HEK293 (cell line): ENCODE data around the gene S1PR1.
A peak's percentile ranks its signal among the peaks of the same experiment; 100 is the strongest.

Experiments used
- CTCF ChIA-PET: fragments of 350-600 bp; formaldehyde crosslinking; extraction: SDS; loops from one replicate; lab custom pipeline; 2021; ENCODE audit warnings: antibody characterized with exemption; lab: Yijun Ruan, JAX
- POLR2A ChIA-PET: fragments of 300-600 bp; formaldehyde crosslinking; extraction: SDS; loops from one replicate; lab custom pipeline; 2020; ENCODE audit warnings: antibody characterized with exemption, inconsistent platforms; lab: Yijun Ruan, JAX
- H3K27ac ChIP-seq: fragments of 200-500 bp; sonication (Bioruptor generic); 2 replicates; pipeline ENCODE4 v1.5.1; 2014; ENCODE audit warnings: low read depth, low read length, control low read depth, inconsistent platforms; ENCODE audit errors: extremely low read depth
- H3K36me3 ChIP-seq, 2 experiments: fragments of 200-500 bp in 1 of 2; sonication (Bioruptor generic) in 1 of 2; 1 replicate in 1 of 2; 2 replicates in 1 of 2; pipeline ENCODE4 v1.5.1; 2014 to 2017; ENCODE audit warnings: inconsistent platforms in 2 of 2, low read length in 2 of 2; ENCODE audit not compliant: control insufficient read depth in 2 of 2, insufficient read depth in 1 of 2
- H3K4me1 ChIP-seq: fragments of 200-500 bp; sonication (Bioruptor generic); 2 replicates; pipeline ENCODE4 v1.5.1; 2014; ENCODE audit warnings: mild to moderate bottlenecking, low read length, inconsistent platforms; ENCODE audit not compliant: control insufficient read depth, insufficient read depth
- H3K4me3 ChIP-seq: 2 replicates; pipeline ENCODE4 v1.5.1; 2011; ENCODE audit warnings: low read depth, mild to moderate bottlenecking, control low read depth, low read length, moderate library complexity
- H3K9me3 ChIP-seq: fragments of 200-500 bp; sonication (Bioruptor generic); 2 replicates; pipeline ENCODE4 v1.5.1; 2014; ENCODE audit warnings: low read depth, low read length, inconsistent platforms; ENCODE audit not compliant: control insufficient read depth, insufficient read depth
- HOXD13 ChIP-seq: sonication (generic); formaldehyde crosslinking; IDR thresholded peaks from 2 replicates; pipeline ENCODE4 v1.8.0; 2022; ENCODE audit warnings: missing genetic modification reagents, borderline replicate concordance
- KLF1 ChIP-seq: fragments of 450-650 bp; formaldehyde crosslinking; IDR thresholded peaks from 2 replicates; pipeline ENCODE4 v1.5.1; 2016; ENCODE audit warnings: missing biosample characterization, missing genetic modification characterization
- OSR2 ChIP-seq: fragments of 450-650 bp; formaldehyde crosslinking; IDR thresholded peaks from 2 replicates; pipeline ENCODE4 v1.5.1; 2016; ENCODE audit warnings: missing biosample characterization, missing genetic modification characterization
- PRDM1 ChIP-seq: fragments of 450-650 bp; formaldehyde crosslinking; IDR thresholded peaks from 2 replicates; pipeline ENCODE4; 2016; ENCODE audit warnings: missing biosample characterization, missing genetic modification characterization
- PRDM4 ChIP-seq: fragments of 450-650 bp; formaldehyde crosslinking; IDR thresholded peaks from 2 replicates; pipeline ENCODE4 v1.5.1; 2017; ENCODE audit warnings: missing biosample characterization, missing genetic modification characterization
- ZBTB48 ChIP-seq: fragments of 450-650 bp; formaldehyde crosslinking; IDR thresholded peaks from 2 replicates; pipeline ENCODE4 v1.5.1; 2016; ENCODE audit warnings: missing biosample characterization, missing genetic modification characterization
- ZNF157 ChIP-seq: fragments of 450-650 bp; formaldehyde crosslinking; IDR thresholded peaks from 2 replicates; pipeline ENCODE4 v1.5.1; 2016; ENCODE audit warnings: missing biosample characterization, missing genetic modification characterization
- ZNF202 ChIP-seq: fragments of 450-650 bp; formaldehyde crosslinking; IDR thresholded peaks from 2 replicates; pipeline ENCODE4 v1.5.1; 2016; ENCODE audit warnings: missing biosample characterization, missing genetic modification characterization, borderline replicate concordance
- ZNF214 ChIP-seq: fragments of 450-650 bp; formaldehyde crosslinking; IDR thresholded peaks from 2 replicates; pipeline ENCODE4 v1.5.1; 2017; ENCODE audit warnings: missing biosample characterization, mild to moderate bottlenecking, missing genetic modification characterization, borderline replicate concordance
- ZNF223 ChIP-seq: fragments of 450-650 bp; formaldehyde crosslinking; IDR thresholded peaks from 2 replicates; pipeline ENCODE4 v1.5.1; 2016; ENCODE audit warnings: missing biosample characterization, missing genetic modification characterization
- ZNF23 ChIP-seq: fragments of 450-650 bp; formaldehyde crosslinking; IDR thresholded peaks from 2 replicates; pipeline ENCODE4 v1.5.1; 2016; ENCODE audit warnings: missing biosample characterization, missing genetic modification characterization, borderline replicate concordance
- ZNF26 ChIP-seq: fragments of 450-650 bp; formaldehyde crosslinking; IDR thresholded peaks from 2 replicates; pipeline ENCODE4 v1.5.1; 2016; ENCODE audit warnings: missing biosample characterization, missing genetic modification characterization
- ZNF416 ChIP-seq: fragments of 450-650 bp; formaldehyde crosslinking; IDR thresholded peaks from 2 replicates; pipeline ENCODE4 v1.5.1; 2016; ENCODE audit warnings: missing biosample characterization, missing genetic modification characterization
- ZNF521 ChIP-seq: fragments of 450-650 bp; formaldehyde crosslinking; IDR thresholded peaks from 2 replicates; pipeline ENCODE4 v1.5.1; 2017; ENCODE audit warnings: missing biosample characterization, mild to moderate bottlenecking, missing genetic modification characterization
- ZNF571 ChIP-seq: fragments of 450-650 bp; formaldehyde crosslinking; IDR thresholded peaks from 2 replicates; pipeline ENCODE4 v1.5.0; 2017; ENCODE audit warnings: missing biosample characterization, missing genetic modification characterization
- ZNF658 ChIP-seq: fragments of 450-650 bp; formaldehyde crosslinking; IDR thresholded peaks from 2 replicates; pipeline ENCODE4; 2016; ENCODE audit warnings: missing biosample characterization, missing genetic modification characterization
- ZXDB ChIP-seq: fragments of 450-650 bp; formaldehyde crosslinking; IDR thresholded peaks from 2 replicates; pipeline ENCODE4 v1.5.1; 2016; ENCODE audit warnings: missing biosample characterization, missing genetic modification characterization
- TF ChIP-seq, protein P1 (sequence below): fragments of 450-650 bp; formaldehyde crosslinking; IDR thresholded peaks from 2 replicates; pipeline ENCODE4 v1.5.1; 2016; ENCODE audit warnings: missing biosample characterization, missing genetic modification characterization
- TF ChIP-seq, protein P2 (sequence below): fragments of 450-650 bp; formaldehyde crosslinking; IDR thresholded peaks from 2 replicates; pipeline ENCODE4 v1.5.1; 2017; ENCODE audit warnings: missing biosample characterization, mild to moderate bottlenecking, missing genetic modification characterization, moderate library complexity

Gene S1PR1

GRCh38 chr1:101220906-101221305, 15.9 kb upstream of the S1PR1 start:
- TF ChIP-seq ZNF521 (tag by site-specific recombination): no peak
- TF ChIP-seq ZNF658: no peak
- no peak for TF ChIP-seq ZBTB48
- TF ChIP-seq, protein P1, sequence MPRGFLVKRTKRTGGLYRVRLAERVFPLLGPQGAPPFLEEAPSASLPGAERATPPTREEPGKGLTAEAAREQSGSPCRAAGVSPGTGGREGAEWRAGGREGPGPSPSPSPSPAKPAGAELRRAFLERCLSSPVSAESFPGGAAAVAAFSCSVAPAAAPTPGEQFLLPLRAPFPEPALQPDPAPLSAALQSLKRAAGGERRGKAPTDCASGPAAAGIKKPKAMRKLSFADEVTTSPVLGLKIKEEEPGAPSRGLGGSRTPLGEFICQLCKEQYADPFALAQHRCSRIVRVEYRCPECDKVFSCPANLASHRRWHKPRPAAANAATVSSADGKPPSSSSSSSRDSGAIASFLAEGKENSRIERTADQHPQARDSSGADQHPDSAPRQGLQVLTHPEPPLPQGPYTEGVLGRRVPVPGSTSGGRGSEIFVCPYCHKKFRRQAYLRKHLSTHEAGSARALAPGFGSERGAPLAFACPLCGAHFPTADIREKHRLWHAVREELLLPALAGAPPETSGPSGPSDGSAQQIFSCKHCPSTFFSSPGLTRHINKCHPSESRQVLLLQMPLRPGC (tag by site-specific recombination): no peak
- TF ChIP-seq ZNF223 (tag by site-specific recombination): no peak
- TF ChIP-seq ZNF416 (tag by site-specific recombination): no peak
- Histone ChIP-seq H3K36me3 (no peaks in the 10 kb centered on the region), H3K4me3 (no peak overlapping the region), H3K27ac (no peak overlapping the region), H3K9me3 (no peaks in the 10 kb centered on the region), H3K4me1 (no peaks in the 10 kb centered on the region)
- ChIA-PET CTCF (interaction anchor here (1.0 to 1.6 kb wide), 2 partner anchors 18 to 67 kb away, joined by 5 to 7 read pairs; no protein-coding TSS in a partner anchor), POLR2A (no interaction called here)

GRCh38 chr1:101221945-101222429, 14.8 kb upstream of the S1PR1 start:
- Histone ChIP-seq H3K4me1 (no peaks in the 10 kb centered on the region), H3K27ac (no peak overlapping the region), H3K4me3 (no peak overlapping the region)
- POLR2A ChIA-PET: no interaction called here
- no peak for TF ChIP-seq OSR2 (tag by site-specific recombination)
- no peak for TF ChIP-seq ZNF157 (tag by site-specific recombination)
- TF ChIP-seq PRDM1 (tag by site-specific recombination): 0 out of 2 replicates have a peak, but pooled peaks have one; percentile 43
- TF ChIP-seq, all 188 proteins: peak for 1
- CTCF ChIA-PET: interaction anchor here (1.0 kb wide), 1 partner anchor 13 kb away, joined by 3 read pairs; no protein-coding TSS in a partner anchor
- Histone ChIP-seq H3K9me3 (no peaks in the 10 kb centered on the region), H3K36me3 (no peaks in the 10 kb centered on the region)

DNA sequence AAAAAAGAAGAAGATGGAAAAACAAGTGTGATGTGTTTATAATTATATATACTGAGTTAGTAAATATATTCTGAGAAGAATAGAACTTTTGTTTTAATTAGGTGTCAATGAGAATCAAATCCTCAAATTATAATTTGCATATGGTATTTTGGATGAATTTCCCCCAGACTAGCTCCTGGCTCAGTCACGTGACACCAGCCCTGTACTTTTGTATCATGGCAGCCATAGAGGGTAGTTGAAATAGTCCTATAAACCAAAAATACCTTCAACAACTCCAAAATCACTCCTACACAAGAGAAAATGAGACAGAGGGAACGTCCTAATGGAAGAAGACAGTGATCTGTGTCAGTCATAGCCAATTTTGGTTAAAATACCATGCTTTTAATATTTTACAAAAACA, 9.0 kb upstream of the S1PR1 start:
- no peaks in the 10 kb centered on the region for H3K4me1 ChIP-seq
- no peak overlapping the region for H3K4me3 ChIP-seq
- H3K36me3 ChIP-seq: no peaks in the 10 kb centered on the region
- H3K27ac ChIP-seq: no peak overlapping the region
- POLR2A ChIA-PET: no interaction called here
- no peak for TF ChIP-seq KLF1 (tag by site-specific recombination)
- TF ChIP-seq HOXD13 (CRISPR knock-in tag): no peak
- TF ChIP-seq ZNF23: no peak
- no peak for TF ChIP-seq ZNF521 (tag by site-specific recombination)
- TF ChIP-seq ZNF214: no peak
- TF ChIP-seq ZXDB (tag by site-specific recombination): no peak
- TF ChIP-seq ZNF26: no peak
- TF ChIP-seq ZNF202 (tag by site-specific recombination): no peak
- TF ChIP-seq PRDM4 (tag by site-specific recombination): no peak
- TF ChIP-seq, protein P2, sequence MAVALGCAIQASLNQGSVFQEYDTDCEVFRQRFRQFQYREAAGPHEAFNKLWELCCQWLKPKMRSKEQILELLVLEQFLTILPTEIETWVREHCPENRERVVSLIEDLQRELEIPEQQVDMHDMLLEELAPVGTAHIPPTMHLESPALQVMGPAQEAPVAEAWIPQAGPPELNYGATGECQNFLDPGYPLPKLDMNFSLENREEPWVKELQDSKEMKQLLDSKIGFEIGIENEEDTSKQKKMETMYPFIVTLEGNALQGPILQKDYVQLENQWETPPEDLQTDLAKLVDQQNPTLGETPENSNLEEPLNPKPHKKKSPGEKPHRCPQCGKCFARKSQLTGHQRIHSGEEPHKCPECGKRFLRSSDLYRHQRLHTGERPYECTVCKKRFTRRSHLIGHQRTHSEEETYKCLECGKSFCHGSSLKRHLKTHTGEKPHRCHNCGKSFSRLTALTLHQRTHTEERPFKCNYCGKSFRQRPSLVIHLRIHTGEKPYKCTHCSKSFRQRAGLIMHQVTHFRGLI: no peak
- no peak for TF ChIP-seq ZNF571 (tag by site-specific recombination)
- TF ChIP-seq, all 188 proteins: peak for 0
- CTCF ChIA-PET: interaction anchor here (0.8 kb wide), 1 partner anchor 12 kb away, joined by 4 read pairs; no protein-coding TSS in a partner anchor
- no peaks in the 10 kb centered on the region for H3K9me3 ChIP-seq
